ENCODE data around the gene MAF. TPM values are rescaled to one million over a fixed set of nuclear protein-coding genes. Genes with fewer than 3 reads are reported as not detected.

Gene MAF
- total RNA-seq, 1 experiment from 2014 or later: not detected

- no TSS peak for BruUV-seq (replicated peaks)
- Histone ChIP-seq H3K79me2 (ENCODE audit: low read depth) (no peaks in the 10 kb centered on the region), H4K20me1 (ENCODE audit: insufficient read depth) (no peaks in the 10 kb centered on the region), H3F3A (ENCODE audit: insufficient read depth, low read depth) (no peaks in the 10 kb centered on the region), H3K4me3 (no peak overlapping the region), H3K4me1 (replicated peaks; ENCODE audit: insufficient read depth) (no peaks in the 10 kb centered on the region), H3K36me3 (ENCODE audit: low read depth) (no peaks in the 10 kb centered on the region), H3K4me2 (no peak overlapping the region), H3K27ac (no peak overlapping the region), H3K9me2 (ENCODE audit: insufficient read depth) (no peaks in the 10 kb centered on the region), H3K9me3 (ENCODE audit: insufficient read depth, low read depth) (no peaks in the 10 kb centered on the region), H3K27me3 (ENCODE audit: insufficient read depth, low read depth) (peaks cover 23% of the 10 kb centered on the region), H2AFZ (no peak overlapping the region)
- intact Hi-C loops (cut with micrococcal nuclease; ENCODE audit: unreplicated experiment): no loop called here
- TF ChIP-seq EZH2 (IDR thresholded peaks at IDR 0.05; ENCODE audit: low read depth): no peak
- TF ChIP-seq, protein P1, sequence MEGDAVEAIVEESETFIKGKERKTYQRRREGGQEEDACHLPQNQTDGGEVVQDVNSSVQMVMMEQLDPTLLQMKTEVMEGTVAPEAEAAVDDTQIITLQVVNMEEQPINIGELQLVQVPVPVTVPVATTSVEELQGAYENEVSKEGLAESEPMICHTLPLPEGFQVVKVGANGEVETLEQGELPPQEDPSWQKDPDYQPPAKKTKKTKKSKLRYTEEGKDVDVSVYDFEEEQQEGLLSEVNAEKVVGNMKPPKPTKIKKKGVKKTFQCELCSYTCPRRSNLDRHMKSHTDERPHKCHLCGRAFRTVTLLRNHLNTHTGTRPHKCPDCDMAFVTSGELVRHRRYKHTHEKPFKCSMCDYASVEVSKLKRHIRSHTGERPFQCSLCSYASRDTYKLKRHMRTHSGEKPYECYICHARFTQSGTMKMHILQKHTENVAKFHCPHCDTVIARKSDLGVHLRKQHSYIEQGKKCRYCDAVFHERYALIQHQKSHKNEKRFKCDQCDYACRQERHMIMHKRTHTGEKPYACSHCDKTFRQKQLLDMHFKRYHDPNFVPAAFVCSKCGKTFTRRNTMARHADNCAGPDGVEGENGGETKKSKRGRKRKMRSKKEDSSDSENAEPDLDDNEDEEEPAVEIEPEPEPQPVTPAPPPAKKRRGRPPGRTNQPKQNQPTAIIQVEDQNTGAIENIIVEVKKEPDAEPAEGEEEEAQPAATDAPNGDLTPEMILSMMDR (conservative IDR thresholded peaks at IDR 0.05): no peak
- POLR2A ChIA-PET (ENCODE audit: unreplicated experiment): no interaction called here
- no peak for DNase-seq
- CTCF ChIA-PET: no interaction called here
Observed at GRCh38 chr16:79635488-79635887, 35.0 kb upstream of the MAF start.

DNA sequence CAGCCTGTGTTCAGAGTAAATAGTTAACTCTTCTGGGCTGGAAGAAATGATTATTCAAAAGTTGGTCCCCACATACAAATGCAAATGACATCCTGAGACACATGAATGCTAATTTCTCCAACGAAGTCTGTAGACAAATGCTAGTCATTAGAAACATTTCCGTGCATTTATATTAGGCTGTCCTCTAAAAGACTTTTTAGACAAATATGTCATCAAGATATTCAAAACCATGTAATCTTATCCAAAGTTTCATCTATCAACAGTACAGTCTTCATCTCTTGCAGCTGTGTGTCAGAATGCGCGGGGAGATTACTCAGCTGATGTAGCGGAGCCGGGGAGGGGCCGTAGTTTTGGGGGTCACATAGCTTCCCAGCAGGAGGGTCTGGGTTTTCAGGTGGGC, 33.8 kb upstream of the MAF start:
- no peak for TF ChIP-seq EZH2 (IDR thresholded peaks at IDR 0.05; ENCODE audit: low read depth)
- TF ChIP-seq, protein P1 (conservative IDR thresholded peaks at IDR 0.05): no peak
- Histone ChIP-seq H3K4me2 (no peak overlapping the region), H3K27ac (no peak overlapping the region), H3K36me3 (ENCODE audit: low read depth) (no peaks in the 10 kb centered on the region), H3K4me3 (no peak overlapping the region), H3K9me2 (ENCODE audit: insufficient read depth) (no peaks in the 10 kb centered on the region), H2AFZ (no peak overlapping the region), H3K9me3 (ENCODE audit: insufficient read depth, low read depth) (no peaks in the 10 kb centered on the region), H3K4me1 (replicated peaks; ENCODE audit: insufficient read depth) (no peaks in the 10 kb centered on the region), H3F3A (ENCODE audit: insufficient read depth, low read depth) (no peaks in the 10 kb centered on the region), H3K27me3 (ENCODE audit: insufficient read depth, low read depth) (peaks cover 15% of the 10 kb centered on the region; the same call in 1 of the 2 replicates), H3K79me2 (ENCODE audit: low read depth) (no peaks in the 10 kb centered on the region), H4K20me1 (ENCODE audit: insufficient read depth) (no peaks in the 10 kb centered on the region)
- BruUV-seq (replicated peaks): no TSS peak
- ChIA-PET CTCF (no interaction called here), POLR2A (ENCODE audit: unreplicated experiment) (no interaction called here)
- intact Hi-C loops (cut with micrococcal nuclease; ENCODE audit: unreplicated experiment): no loop called here
- DNase-seq: no peak

GRCh38 chr16:79632289-79632688, 31.8 kb upstream of the MAF start:
- no TSS peak for BruUV-seq (replicated peaks)

More at GRCh38 chr16:79632289-79632688, 31.8 kb upstream of the MAF start:
- TF ChIP-seq, protein P1 (conservative IDR thresholded peaks at IDR 0.05): no peak
- no peak for TF ChIP-seq EZH2 (IDR thresholded peaks at IDR 0.05; ENCODE audit: low read depth)
- Histone ChIP-seq H3F3A (ENCODE audit: insufficient read depth, low read depth) (no peaks in the 10 kb centered on the region), H3K4me2 (no peak overlapping the region), H3K36me3 (ENCODE audit: low read depth) (no peaks in the 10 kb centered on the region), H3K79me2 (ENCODE audit: low read depth) (no peaks in the 10 kb centered on the region), H3K27ac (no peak overlapping the region), H3K4me3 (no peak overlapping the region), H2AFZ (no peak overlapping the region), H3K9me2 (ENCODE audit: insufficient read depth) (no peaks in the 10 kb centered on the region), H3K27me3 (ENCODE audit: insufficient read depth, low read depth) (peaks cover 14% of the 10 kb centered on the region; the same call in 1 of the 2 replicates), H3K9me3 (ENCODE audit: insufficient read depth, low read depth) (no peaks in the 10 kb centered on the region), H4K20me1 (ENCODE audit: insufficient read depth) (no peaks in the 10 kb centered on the region), H3K4me1 (replicated peaks; ENCODE audit: insufficient read depth) (no peaks in the 10 kb centered on the region)
- ChIA-PET CTCF (no interaction called here), POLR2A (ENCODE audit: unreplicated experiment) (no interaction called here)
- intact Hi-C loops (cut with micrococcal nuclease; ENCODE audit: unreplicated experiment): no loop called here
- no peak for DNase-seq
